GM21360 (cell line): ENCODE measurements around the gene HOMER2.
"Not testable (repeated sequence)": the region's sequence is repeated elsewhere in the genome, so short reads cannot be mapped to it uniquely, and the experiment has no call there.

Source experiments
- ATAC-seq: cut with Tn5 transposase; IDR thresholded peaks from one replicate; pipeline ENCODE4 v1.9.1; 2021; ENCODE audit warnings: mild to moderate bottlenecking, moderate library complexity; ENCODE audit not compliant: unreplicated experiment

HOMER2 gene

GRCh38 chr15:82865981-82866380 lies 86.5 kb downstream of the HOMER2 start:
- not testable (repeated sequence) for ATAC-seq

DNA sequence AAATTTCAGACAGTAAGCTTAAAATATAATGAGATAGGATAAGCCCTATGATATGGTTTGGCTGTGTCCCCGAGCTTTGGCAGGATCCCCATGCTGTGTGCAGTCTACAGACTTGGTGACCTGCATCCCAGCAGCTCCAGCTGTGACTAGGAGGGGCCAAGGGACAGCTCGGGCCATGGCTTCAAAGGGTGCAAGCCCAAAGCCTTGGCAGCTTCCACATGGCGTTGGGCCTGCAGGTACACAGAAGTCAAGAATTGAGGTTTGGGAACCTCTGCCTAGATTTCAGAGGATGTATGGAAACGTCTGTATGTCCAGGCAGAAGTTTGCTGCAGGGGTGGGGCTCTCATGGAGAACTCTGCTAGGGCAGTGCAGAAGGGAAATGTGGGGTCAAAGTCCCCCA lies 86.9 kb downstream of the HOMER2 start:
- not testable (repeated sequence) for ATAC-seq

DNA sequence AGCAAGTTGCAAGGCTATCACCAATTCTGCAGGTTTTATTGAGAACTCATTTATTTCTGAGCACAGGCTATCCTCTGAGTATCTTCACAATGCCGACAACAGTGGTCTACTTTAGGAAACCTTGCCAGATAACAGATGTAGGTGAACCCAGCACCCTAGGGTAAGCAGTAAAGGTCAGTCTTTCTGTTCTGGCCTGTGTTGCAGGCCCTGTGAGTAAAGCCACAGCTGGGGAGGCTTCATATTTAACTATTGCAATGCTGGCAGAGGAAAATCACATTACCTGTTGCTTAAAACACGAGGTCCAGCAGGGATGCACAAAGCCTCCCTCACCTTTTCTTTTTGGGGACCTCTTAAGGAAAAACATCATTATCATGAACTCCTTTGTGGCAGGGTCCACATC lies 87.6 kb downstream of the HOMER2 start:
- no peak for ATAC-seq

DNA sequence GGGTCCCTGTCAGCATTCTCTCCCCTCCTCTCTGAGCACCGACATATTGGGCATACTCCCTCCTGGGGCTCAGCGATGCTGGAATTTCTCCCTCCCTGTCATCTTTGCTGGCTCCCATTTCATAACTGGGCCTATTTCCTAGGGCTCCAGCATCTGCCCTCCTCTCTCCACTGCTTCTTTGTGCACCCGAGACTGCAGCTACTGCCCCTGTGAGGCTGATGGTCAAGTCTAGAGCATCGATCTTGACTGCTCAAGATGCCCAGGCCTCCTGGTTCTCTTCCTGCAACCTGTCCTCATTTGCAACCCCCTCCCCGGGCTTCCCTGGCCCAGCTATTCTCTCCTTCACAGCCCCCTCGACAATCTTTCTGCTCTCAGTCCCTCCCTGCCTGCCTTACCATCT lies 89.6 kb downstream of the HOMER2 start:
- ATAC-seq: no peak

GRCh38 chr15:82858932-82859331 lies 93.6 kb downstream of the HOMER2 start:
- ATAC-seq: no peak

DNA sequence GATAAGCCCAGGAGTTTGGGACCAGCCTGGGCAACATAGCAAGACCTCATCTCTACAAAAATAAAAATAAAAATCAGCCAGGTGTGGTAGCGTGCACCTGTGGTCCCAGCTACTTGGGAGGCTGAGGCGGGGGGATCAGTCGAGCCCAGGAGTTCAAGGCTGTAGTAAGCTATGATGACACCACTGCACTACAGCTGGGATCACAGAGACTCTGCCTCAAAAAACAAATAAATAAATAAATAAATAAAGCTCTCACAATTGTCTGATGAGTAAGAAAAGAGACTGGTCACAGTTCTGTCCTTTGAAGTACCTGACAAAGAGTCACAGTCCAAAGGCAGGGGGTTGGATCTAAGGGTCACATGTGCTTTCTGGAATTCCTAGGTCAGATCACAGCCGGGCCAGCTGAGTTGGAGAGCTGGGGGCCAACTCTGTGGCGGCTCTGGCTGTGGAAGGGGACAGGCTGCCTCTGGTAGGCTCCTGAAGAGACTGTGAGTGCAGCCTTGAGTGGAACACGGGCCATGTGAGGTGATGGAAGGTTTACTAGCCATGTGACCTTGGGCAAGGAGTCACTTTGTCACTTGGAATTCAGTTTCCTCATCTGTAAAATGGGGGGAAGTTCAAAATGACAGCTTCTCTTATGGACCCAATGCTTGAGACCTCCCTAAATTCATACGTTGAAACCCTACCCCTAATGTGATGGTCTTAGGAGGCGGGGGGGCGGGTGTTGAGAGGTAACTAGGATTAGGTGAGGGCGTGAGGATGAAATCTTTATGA lies 95.9 kb downstream of the HOMER2 start:
- no peak for ATAC-seq

DNA sequence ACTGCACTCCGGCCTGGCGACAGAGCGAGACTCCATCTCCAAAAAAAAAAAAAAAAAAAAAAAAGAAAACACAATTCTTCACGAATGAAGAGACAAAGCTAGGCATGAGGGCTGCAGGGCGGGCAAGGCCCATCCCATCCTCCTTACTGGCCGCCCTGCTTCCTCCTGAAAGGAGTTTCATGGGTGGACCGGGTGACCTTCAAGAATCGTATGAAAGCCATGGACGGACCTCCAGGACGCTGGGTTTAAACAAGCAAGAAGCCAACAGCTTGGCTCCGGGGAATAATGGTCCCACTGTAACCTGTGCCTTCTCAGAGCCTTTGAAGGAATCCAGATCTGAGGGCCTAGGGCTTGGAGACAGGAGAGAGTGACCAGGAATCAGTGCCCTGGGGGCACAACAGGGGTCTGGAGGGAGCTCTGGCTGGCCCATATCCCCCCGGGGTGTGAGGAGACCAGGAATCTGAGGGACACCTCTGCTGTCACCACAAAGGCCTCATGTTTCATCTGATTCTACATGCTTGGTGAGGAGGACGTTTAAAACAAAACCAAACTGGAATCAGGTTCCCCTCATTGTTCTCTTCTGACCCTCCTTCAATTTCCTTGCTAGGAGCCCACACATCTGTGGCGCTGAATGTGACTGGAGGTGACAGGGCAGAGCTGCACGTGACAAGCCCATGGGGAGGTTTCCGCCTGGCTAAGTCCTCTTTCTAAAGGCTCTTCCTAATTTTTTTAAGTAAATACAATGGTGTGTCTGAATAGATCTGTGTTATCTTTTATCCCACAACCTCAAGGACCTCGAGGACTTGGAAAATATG lies 97.0 kb downstream of the HOMER2 start:
- no peak for ATAC-seq

DNA sequence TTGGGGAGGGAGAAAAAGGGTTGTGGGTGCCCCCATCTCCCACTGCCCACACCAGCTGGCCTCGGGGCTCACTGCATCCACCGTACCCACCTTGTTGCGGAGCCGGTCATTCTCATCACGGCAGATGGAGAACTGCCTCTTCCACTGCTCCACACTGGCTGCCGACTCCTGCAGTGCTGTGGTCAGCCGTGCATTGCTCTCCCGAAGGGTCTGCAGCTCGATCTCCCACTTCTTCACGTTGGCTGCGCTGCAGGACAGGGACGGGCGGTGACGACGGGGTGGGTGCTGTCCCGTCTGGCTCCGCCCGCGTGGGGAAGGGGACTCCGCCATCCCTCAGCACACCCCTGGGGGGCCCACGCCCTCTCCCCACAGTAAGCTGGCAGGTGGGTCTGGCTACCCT lies 98.0 kb downstream of the HOMER2 start:
- ATAC-seq: no peak

DNA sequence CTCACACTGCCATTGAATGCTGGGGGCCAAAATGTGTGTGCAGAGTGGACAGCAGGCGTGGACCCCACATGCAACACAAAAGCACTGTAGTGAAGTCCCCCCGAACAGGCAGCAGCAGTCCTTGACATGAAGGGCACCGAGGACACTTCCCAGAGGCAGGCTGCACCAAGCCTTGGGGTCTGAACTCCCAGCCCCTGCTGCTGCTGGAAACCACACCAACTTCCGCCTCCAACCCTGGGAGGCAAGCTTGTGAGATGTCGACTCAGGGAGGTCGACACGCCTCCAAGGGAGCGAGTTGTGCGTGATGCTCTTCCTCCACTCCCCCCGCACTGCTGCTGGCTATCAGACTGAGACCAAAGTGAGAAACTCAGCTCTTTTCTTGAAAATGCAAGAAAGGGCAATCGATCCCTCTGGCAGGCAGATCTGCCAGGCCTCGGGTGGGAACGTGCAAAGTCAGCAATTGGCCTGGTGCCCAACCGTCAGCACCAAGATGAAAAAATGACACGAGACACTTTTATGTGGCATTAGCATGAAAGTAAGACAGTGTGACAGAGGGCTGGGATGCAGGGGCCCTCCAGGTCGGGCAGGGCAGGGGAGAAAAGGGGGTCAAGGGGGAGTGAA lies 99.5 kb downstream of the HOMER2 start:
- no peak for ATAC-seq

- no peak for ATAC-seq
Measured at GRCh38 chr15:82851981-82852511, 100.5 kb downstream of the HOMER2 start.

DNA sequence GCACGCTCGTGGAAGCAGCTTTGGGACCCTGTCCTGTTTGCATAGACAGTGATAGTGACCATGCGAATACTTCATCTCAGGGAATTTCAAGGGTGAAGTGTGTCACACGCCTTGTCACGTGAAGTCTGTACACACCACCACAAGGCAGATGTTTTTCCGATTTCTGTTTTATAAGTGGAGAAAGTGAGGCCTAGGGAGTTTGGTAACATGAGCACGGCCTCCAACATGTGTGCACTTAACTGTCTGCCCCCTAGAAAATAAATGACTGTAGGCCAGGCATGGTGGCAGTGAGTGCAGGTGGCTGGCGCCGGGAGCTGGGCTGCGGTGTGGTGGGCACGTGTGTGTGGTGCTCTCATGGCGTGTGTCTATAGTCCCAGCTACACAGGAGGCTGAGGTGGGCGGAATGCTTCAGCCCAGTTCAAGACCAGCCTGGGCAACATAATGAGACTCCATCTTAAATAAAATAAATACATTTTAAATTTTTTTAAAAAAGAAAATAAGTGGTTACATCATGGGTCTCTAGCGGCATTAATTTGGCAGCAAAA lies 101.1 kb downstream of the HOMER2 start:
- no peak for ATAC-seq

DNA sequence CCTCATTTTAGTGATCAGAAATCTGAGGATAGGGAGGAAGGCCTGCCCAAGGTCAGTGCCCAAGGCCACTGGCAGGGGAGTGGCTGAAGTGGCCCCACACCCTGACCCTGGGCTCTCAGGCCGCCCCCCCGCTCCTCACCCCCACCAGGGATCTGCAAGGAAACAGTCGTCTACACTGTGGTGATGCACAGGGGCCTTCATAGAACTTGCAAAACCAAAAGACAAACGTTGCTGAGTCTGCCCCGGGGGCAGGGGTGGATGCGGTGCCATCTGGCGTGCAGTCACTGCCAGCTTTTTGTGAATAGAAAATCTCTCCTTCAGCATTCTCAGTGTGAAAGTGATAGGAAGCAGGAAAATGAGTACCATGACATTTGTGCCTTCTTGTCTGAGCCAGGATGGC lies 101.8 kb downstream of the HOMER2 start:
- ATAC-seq: no peak

DNA sequence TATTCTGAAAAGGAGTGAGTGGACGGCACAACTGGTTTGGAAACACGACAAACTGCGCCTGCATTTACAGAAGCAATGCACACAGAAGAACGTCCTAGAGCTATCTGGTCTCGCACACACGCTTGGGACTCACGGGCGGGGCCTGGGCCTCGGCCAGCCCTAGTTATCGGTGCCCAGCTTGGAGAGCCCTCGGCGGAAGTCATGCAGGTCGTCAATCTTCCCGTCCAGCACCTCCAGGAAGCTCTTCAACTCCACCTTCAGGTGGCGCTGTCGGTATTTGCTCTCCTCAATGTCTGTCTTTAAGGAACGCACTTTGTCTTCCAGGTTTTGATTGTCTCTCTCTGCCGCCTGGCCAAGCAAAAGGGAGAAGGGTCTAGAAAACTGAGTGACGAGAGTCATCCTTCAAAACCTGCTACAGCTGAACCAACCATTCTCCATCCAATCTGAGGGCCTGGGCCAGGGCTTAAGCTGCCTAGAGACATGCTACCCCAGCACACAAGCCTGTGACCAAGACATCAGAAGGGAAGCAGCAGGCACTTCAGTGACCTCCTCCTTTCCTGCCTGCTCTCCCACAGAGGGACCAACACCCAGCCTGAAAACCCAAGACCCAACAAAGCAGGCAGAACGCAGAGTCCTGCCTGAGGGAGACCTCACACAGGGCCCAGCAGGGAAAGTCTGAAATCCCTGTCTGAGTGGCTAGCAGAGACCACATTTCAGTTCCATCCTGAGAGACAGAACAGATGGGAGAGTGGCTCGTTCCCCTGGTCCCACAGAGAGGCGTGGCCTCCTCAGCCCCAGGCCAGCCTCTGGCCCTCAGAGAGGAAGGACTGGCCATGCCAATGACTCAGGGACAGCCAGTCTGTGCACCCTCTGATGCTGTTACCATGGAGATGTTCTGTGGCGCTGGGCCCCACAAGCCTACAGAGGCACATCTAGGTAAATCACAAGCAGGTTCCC lies 102.7 kb downstream of the HOMER2 start:
- ATAC-seq: no peak

DNA sequence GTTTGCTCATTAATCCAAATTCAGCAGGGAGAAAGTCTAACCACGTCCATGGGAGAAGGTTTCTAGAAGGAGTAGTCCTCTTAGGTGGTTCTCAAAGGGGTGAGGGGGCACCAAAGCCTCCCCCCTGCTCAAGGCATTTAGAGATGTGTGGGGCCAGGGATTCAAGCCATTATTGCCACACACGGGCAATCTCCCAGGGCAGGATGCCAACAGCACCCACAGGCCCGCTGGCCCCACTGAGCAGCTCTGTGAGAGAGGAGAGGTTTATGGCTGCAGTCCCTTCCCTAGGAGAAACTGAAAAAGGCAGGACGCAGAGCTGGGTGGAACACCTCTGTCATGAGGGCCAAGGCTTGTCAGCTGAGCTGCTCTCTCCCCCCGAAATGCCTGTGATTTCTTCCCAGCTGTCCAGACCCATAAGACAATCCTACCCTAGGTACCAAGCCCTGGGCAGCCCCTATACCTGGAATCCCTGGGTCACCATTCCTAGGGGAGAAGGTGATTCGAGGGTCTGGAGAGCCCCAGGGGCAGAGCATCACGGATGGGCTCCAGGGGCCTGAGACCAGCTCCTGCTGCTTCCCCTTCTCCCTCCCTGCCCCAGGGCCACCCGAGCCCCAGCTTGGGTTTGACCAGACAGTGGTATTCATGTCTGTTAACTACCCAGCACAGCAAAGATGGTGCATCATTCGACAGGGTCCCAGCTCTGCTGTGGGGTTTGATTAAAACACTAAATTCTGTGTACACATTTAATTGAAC lies 104.1 kb downstream of the HOMER2 start:
- ATAC-seq: no peak

GRCh38 chr15:82847703-82848102 lies 104.8 kb downstream of the HOMER2 start:
- no peak for ATAC-seq

DNA sequence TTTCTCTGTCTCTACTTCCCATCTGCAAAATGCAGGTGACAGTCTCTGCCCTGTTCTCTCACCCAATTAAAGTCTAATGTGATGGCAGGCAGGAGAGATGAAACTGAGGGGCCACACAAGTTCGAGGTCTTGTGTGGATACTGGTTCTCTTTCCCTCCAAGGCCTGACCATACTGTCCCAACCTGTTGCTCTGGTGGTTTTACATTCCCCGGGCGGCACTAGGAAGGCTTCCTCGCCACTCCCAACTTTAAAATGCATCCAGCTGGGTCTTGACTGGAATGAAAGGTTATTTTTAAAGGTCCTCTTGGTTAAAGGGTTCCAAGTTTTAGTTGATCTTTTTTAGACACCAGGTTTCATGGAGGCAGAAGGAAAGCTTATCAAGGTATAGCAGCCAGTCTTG lies 105.9 kb downstream of the HOMER2 start:
- ATAC-seq: no peak

DNA sequence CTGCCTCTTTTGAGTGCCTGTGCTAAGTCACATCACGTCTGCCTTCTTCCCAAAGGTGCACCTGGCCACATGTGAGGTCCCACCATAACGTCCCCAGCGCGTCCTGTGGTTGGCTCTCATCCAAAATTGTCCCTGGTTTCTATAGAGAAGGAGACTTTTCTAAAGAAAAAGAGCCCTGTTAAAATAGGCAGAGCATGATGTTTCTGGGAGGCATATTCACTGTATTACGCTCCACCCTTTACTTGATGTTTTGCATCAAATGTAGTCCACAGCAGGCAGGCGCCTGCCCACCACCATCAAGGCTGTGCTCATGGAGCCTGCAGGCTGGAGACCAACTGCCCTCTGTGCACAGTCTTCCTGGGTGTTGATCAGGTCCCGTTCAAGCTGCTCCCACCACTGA lies 106.8 kb downstream of the HOMER2 start:
- ATAC-seq: no peak

DNA sequence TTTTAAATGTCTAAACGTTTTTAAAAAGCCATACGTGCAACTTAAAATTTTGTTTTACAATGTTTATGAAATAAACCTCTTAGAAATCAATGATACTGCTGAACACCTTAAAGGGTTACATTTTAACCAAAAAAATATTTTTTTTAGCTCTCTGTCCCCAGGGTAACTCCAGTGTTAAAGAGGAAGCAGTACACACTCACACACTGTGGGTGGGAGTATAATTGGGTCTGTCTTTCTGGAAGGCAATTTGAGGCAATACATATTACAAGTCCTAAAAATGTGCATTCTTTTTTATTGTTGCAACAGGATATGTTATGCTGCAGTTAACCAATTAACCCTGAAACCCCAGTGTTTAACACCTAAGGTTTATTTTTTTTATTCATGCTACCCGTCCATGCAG lies 109.0 kb downstream of the HOMER2 start:
- ATAC-seq: no peak

- no peak for ATAC-seq
Measured at GRCh38 chr15:82840166-82840565, 112.4 kb downstream of the HOMER2 start.
